Measurements from ENCODE around the gene PCBP3. TPM values are rescaled to one million over a fixed set of nuclear protein-coding genes. Genes with fewer than 3 reads are reported as not detected.

The PCBP3 gene
- total and polyA plus RNA-seq, 10 of the 15 experiments (the other 5 are each of a cell fraction or from before 2014, with no cell fraction given): 0.09 to 1.3 (median 0.46) TPM; not detected in 3

GRCh38 chr21:45859762-45860357 is 216.3 kb downstream of the PCBP3 start:
- intact Hi-C loops (cut with micrococcal nuclease; ENCODE audit: unreplicated experiment): no loop called here
- H3K4me3 ChIP-seq: no peak overlapping the region
- RAD21 ChIA-PET (ENCODE audit: unreplicated experiment): no interaction called here
- H3K9me3 ChIP-seq (replicated peaks; ENCODE audit: control insufficient read depth, insufficient read depth, low read length): no peaks in the 10 kb centered on the region
- CTCF ChIA-PET: interaction anchor here (0.8 to 1.1 kb wide), 2 partner anchors 12 to 304 kb away, joined by 3 to 4 read pairs; no protein-coding TSS in a partner anchor
- POLR2A ChIA-PET: no interaction called here
- no peak overlapping the region for H3K4me2 ChIP-seq (ENCODE audit: control insufficient read depth, insufficient read depth)
- no peak overlapping the region for H3K27ac ChIP-seq (ENCODE audit: control insufficient read depth, insufficient read depth)
- H3K27me3 ChIP-seq (replicated peaks in 1 of 2; ENCODE audit: control insufficient read depth in 2 of 2, insufficient read depth in 2 of 2, low read length in 1 of 2): no peaks in the 10 kb centered on the region
- FAIRE-seq: no peak
- WGBS (ENCODE audit: insufficient coverage, insufficient replicate concordance, low lambda C conversion rate, missing lambda C conversion rate): 71% methylated on average over 12 of the region's 12 CpGs
- H2AFZ ChIP-seq (ENCODE audit: control insufficient read depth, low read depth, low read length): no peak overlapping the region
- SMC1A ChIA-PET (ENCODE audit: uncharacterized antibody, unreplicated experiment): no interaction called here
- H4K20me1 ChIP-seq (ENCODE audit: control insufficient read depth, insufficient read depth): no peaks in the 10 kb centered on the region
- H3K79me2 ChIP-seq (ENCODE audit: control insufficient read depth, insufficient read depth, low read length): no peaks in the 10 kb centered on the region
- ATAC-seq: no peak
- no peaks in the 10 kb centered on the region for H3K4me1 ChIP-seq (ENCODE audit: control insufficient read depth, insufficient read depth, low read length)
- H3K9ac ChIP-seq (ENCODE audit: control insufficient read depth, insufficient read depth, low read length): no peak overlapping the region
- DNase-seq (ENCODE audit: low read depth, low spot score): no peak
- in situ Hi-C loops (cut with MboI): no loop called here
- no peaks in the 10 kb centered on the region for H3K36me3 ChIP-seq (ENCODE audit: control insufficient read depth in 2 of 2, insufficient read depth in 2 of 2, low read length in 1 of 2)
- BruUV-seq (replicated peaks): no TSS peak
- TF ChIP-seq, protein P1, sequence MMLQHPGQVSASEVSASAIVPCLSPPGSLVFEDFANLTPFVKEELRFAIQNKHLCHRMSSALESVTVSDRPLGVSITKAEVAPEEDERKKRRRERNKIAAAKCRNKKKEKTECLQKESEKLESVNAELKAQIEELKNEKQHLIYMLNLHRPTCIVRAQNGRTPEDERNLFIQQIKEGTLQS (IDR thresholded peaks at IDR 0.05; ENCODE audit: borderline replicate concordance, extremely low read depth, low read depth, low read length): no peak
- TF ChIP-seq IRF3 (IDR thresholded peaks at IDR 0.05) (no peak), MXI1 (IDR thresholded peaks at IDR 0.05; ENCODE audit: low read depth, low read length) (no peak), EZH2 (IDR thresholded peaks at IDR 0.05; ENCODE audit: borderline replicate concordance, control insufficient read depth, low read depth, low read length) (no peak), CEBPB (IDR thresholded peaks at IDR 0.05; ENCODE audit: borderline replicate concordance in 1 of 2, low read depth in 2 of 2, low read length in 2 of 2) (no peak), MLLT1 (IDR thresholded peaks at IDR 0.05) (no peak), YBX1 (IDR thresholded peaks at IDR 0.05) (no peak), HCFC1 (IDR thresholded peaks at IDR 0.05; ENCODE audit: low read length) (no peak), HDAC6 (IDR thresholded peaks at IDR 0.05; ENCODE audit: unreplicated experiment) (no peak), PAX8 (IDR thresholded peaks at IDR 0.05) (no peak), RFX5 (IDR thresholded peaks at IDR 0.05; ENCODE audit: low read depth, low read length) (no peak), CREB1 (IDR thresholded peaks at IDR 0.05; ENCODE audit: low read depth) (no peak), CHD1 (IDR thresholded peaks at IDR 0.05; ENCODE audit: low read depth, low read length) (no peak), NFYA (IDR thresholded peaks at IDR 0.05; ENCODE audit: borderline replicate concordance, low read depth, low read length) (no peak)

All from GM12878 (cell line).